Measurements from ENCODE around the gene CFD.
A peak's percentile ranks its signal among the peaks of the same experiment; 100 is the strongest.
"Not testable (repeated sequence)": the region's sequence is repeated elsewhere in the genome, so short reads cannot be mapped to it uniquely, and the experiment has no call there.

The CFD gene

DNA sequence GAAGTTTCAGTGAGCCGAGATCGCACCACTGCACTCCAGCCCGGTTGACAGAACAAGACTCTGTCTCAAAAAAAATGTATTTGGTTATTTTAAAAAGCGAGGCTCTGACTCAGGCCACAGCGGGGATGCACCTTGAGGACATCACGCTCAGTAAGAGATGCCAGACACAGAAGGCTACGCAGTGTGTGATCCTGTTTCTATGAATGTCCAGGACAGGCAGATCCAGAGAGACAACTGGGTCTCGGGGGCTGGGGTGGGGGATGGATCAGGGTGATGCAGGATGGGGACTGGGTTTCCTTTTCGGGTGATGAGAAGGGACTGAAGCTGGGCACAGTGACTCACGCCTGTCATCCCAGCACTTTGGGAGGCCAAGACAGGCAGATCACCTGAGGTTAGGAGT is 28.1 kb downstream of the CFD start:
- no peak for DNase-seq (ENCODE audit: low read depth in 2 of 2, low spot score in 1 of 2)

DNA sequence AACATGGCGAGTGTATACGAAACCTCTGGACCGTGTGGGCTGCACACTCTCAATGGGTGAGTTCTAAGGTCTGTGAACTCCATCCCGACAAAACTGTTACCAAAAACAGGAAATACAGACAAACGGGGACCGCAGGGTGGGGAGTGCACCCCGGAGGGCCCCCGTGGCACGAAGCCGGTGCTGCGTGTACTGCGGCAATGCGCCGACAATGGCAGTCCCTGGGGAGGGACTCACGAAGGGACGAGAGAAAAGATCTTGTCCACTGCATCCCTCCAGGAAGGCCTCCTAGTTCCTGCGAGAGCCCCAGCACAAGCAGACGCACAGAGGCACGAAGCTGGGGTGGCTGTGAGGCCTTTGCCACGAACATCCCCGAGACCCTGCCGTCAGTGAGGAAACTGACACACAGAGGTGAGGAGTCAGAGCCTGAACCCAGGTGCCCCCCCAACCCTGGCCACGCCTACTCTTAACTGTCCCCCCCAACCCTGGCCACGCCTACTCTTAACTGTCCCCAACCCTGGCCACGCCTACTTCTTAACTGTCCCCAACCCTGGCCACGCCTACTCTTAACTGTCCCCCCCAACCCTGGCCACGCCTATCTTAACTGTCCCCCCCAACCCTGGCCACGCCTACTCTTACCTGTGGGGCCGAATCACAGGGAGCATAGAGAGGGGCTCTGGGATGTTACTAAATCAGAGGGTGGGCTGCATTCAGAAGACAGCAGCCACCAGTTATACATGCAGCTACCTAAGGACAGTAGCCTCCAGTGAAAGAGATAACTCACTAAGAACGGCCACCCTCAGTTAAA is 29.3 kb downstream of the CFD start:
- DNase-seq (ENCODE audit: low read depth in 2 of 2, low spot score in 1 of 2) = peak in 1 of 2 donors; percentile 52

- no peak for DNase-seq (ENCODE audit: low read depth in 2 of 2, low spot score in 1 of 2)
Measured at GRCh38 chr19:889662-890295, 30.3 kb downstream of the CFD start.

DNA sequence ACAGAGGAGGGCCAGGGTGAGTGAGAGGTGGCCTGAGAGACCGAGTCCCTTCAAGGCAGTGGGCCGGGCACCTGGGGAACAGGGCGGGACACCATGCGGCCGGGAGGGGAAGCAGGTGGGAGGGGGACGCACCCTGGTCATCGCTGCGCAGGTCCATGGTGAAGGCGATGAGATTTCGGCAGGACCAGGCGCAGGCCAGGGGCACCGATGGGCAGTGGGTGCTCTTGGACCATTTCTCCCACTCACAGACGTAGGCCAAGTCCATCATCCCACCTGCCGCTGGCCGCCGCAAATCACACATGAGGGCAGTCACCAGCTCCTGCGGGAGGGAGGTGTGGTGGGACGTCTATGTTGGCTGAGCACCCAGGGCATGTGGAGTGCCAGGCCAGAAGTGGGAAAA is 31.4 kb downstream of the CFD start:
- DNase-seq (ENCODE audit: low read depth in 2 of 2, low spot score in 1 of 2) = no peak

DNA sequence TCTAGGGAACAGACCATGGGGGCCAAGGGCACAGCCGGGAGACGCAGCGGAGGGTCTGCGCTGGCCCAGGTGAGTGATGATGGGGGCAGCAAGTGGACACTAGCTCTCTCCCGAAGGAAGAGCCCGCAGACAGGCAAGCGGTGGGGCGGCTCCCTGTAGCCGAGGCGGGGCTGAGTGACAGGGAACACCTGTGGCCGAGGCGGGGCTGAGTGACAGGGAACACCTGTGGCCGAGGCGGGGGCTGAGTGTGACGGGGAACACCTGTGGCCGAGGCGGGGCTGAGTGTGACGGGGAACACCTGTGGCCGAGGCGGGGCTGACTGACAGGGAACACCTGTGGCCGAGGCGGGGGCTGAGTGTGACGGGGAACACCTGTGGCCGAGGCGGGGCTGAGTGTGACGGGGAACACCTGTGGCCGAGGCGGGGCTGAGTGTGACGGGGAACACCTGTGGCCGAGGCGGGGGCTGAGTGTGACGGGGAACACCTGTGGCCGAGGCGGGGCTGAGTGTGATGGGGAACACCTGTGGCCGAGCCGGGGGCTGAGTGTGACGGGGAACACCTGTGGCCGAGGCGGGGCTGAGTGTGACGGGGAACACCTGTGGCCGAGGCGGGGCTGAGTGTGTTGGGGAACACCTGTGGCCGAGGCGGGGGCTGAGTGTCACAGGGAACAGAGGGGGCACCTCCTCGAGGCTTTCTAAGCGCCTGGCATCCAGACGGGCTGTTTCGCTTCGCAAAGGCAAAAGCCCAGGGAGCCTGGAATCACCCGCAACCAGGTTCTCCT is 32.1 kb downstream of the CFD start:
- DNase-seq (ENCODE audit: low read depth in 2 of 2, low spot score in 1 of 2) = not testable (repeated sequence)

GRCh38 chr19:892243-892893 is 32.9 kb downstream of the CFD start:
- no peak for DNase-seq (ENCODE audit: low read depth in 2 of 2, low spot score in 1 of 2)

GRCh38 chr19:892894-893689 is 33.6 kb downstream of the CFD start, which contains the start of the genes MED16 and RNU6-9:
Gene MED16, minus strand, starts transcription at chr19:893187. Its CDS starts 2,056 bp downstream, at chr19:891131.
Gene RNU6-9, plus strand, starts transcription at chr19:893484.
- DNase-seq (ENCODE audit: low read depth in 2 of 2, low spot score in 1 of 2) = peak; percentile 76 to 80

- no peak for DNase-seq (ENCODE audit: low read depth in 2 of 2, low spot score in 1 of 2)
Measured at GRCh38 chr19:896434-896833, 37.0 kb downstream of the CFD start.

DNA sequence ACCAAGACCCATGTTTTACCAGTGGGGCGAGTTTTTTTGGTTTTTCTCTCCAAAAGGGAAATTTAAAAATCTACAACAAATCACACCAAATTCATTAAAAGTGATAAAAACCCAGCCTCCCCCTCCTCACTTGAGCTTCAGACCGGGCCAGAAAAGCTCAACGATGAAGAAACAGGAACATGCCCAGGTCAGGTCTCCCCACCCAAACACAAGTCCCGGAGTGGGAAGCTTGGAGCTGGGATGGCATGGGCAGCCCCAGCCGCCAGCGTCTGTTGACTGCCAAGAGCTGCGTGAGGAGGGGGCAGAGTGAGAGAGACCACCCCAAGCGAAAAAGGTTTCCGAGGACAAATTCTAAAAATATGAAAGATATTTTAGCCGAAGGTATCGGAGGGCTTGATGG is 37.5 kb downstream of the CFD start:
- no peak for DNase-seq (ENCODE audit: low read depth in 2 of 2, low spot score in 1 of 2)

GRCh38 chr19:897442-898039 is 38.1 kb downstream of the CFD start:
- DNase-seq (ENCODE audit: low read depth in 2 of 2, low spot score in 1 of 2) = no peak

DNA sequence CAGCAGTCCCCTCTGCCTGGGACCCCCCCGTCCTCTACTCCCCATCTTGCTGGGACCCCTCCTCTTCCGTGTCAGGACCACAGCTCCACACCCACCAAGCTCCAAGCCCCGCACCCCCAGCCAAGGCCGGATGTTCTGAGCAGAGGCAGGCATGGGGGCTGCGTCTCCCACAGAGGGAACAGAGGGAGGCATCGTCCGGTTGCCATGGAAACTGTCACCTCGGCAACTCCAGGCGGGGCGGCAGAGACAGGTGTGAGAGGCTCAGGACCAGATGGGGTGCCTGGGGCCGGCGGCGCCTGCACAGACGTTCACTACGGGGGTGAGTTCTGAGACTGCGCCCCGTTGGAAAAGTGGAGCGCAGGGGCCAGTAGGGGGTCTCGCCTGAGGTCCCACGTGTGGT is 39.2 kb downstream of the CFD start:
- DNase-seq (ENCODE audit: low read depth in 2 of 2, low spot score in 1 of 2) = no peak

DNA sequence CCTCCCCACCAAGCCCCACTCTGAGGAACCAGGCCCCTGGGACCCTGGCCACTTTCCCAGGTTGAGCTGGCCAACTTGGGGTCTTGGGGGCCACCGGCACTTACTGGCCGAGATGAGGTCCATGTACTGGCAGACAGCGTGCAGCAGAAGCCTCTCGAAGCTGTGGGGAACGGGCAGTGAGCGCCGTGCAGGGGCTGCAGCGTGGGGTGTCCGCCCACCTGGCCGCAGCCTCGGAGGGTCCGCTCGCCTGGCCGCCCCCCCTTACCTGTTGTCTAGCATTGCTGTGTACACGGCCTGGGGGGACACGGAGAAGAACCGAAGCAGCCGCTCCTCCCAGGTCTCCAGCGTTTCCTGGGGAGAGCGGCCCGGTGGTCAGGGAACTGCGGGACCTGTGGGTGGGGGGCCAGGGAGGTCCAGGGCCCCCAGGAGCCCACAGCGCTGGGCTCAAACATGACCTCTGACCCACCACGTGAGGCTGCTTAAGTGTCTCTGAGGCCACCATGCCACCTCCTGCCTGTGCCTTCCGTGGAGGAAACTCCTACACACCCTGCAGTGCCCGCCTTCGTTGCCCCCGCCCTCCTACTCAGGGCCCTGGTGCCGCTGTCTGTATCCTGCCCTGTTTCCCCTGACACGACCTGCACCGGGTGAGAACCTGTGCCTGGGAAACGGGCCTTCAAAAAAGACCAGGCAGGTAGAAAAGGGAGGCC is 40.0 kb downstream of the CFD start:
- DNase-seq (ENCODE audit: low read depth in 2 of 2, low spot score in 1 of 2) = no peak

DNA sequence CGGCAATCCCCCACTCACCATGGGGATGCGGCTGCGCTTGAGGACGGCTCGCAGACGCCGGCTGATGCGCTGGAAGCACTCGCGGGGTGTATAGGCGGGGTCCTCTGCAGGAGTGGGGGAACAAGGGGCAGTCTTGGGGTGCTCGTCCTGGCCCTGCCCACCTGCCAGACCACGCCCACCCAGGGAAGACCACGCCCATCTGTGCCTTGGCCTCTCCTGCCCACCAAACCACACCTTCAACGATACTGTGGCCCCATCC is 40.5 kb downstream of the CFD start:
- no peak for DNase-seq (ENCODE audit: low read depth in 2 of 2, low spot score in 1 of 2)

DNA sequence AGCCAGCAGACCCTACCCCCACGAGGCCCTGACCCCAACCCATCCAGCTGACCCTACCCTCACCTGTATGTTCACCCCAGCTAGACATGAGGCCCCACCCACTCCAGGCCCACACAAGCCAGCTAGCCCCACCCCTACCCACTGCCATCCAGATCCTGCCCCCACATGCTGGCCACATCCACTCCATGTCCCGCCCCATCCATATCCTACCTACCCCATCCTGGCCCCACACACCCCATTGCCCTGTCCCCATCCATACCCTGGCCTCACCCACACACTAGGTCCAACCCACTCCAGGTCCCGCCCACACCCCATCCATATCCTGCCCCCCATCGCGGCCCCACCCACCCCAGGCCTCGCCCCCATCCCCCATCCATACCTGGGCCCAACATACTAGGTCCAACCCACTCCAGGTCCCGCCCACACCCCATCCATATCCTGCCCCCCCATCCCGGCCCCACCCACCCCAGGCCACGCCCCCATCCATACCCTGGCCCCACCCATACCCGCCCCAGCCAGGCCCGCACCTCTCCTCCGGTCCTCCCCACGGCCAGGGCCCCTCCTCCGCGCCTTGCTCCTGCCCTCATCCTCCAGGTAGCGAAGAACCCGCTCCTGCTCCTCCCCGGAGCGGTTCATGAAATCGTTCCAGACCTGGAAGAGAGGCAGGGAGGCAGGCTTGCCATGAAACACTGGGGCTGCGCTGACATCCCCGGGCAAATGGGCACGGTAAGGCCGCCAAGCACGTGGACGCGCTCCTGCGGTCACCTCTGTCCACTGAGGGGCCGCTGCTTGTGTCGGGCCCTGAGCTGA is 41.0 kb downstream of the CFD start:
- no peak for DNase-seq (ENCODE audit: low read depth in 2 of 2, low spot score in 1 of 2)

DNA sequence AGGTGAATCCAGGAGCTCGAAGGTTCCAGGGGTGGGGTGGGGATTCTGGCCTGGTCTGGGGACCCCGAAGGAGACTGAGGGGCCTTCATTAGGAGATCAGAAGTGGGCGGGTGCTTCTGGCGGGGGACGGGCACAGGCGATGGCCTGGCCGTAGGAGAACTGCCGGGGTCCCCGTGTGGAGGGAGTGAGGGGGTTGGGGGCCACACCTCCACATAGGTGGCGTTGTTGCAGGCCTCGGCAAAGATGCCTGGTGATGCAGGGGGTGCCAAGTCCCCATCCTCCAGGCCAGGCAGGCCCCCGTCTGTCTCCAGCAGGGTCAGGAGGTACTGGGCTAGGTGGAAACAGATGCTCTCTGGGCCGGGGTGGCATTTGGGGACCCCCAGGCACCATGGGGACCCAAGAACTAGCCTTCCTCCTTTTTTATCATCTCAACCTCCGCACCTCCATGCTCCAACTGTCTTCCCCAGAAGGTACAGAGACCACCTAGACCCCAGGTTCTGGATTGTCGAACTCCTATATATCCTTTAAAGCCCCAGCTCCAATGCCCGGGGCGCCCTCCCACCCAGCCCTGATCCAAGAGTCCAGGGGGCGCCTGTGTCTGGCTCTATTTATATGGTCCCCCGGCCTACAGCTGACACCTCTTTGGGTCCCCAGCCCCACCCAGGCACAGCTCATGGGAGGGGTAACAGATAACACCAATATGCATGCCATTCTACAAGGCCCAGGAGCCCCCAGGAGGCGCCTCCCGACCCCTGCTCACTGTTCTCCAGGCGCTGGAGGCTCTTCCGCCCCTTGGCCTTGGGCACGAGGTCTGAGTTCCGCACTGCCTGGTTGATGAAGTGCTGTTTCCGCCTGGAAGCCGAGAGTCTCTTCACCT is 42.0 kb downstream of the CFD start:
- no peak for DNase-seq (ENCODE audit: low read depth in 2 of 2, low spot score in 1 of 2)

DNA sequence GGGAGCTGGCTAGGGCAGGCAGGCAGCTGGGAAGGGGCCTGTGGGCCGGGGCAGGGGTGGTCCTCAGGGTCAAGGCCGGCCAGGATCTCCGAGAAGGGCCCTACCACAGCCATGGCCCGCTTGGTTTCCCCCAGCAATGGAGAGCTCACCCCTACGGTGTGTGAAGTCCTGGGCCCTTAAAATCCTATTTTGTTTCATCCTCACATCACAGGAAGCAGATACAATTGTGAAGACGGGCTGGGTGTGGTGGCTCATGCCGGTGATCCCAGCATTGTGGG is 42.6 kb downstream of the CFD start:
- no peak for DNase-seq (ENCODE audit: low read depth in 2 of 2, low spot score in 1 of 2)

- DNase-seq (ENCODE audit: low read depth in 2 of 2, low spot score in 1 of 2) = no peak
Measured at GRCh38 chr19:902446-903226, 43.2 kb downstream of the CFD start.

Data from stimulated activated CD8-positive, alpha-beta memory T cell treated with anti-CD3 and anti-CD28 coated beads, Interleukin-4, amount 100 ng/mL, for 1 hour (primary cell).